ENCODE results near the gene PPP1R1A.
A peak's percentile ranks its signal among the peaks of the same experiment; 100 is the strongest.

PPP1R1A gene

GRCh38 chr12:54579258-54579657, 9.2 kb downstream of the PPP1R1A start:
- no peak overlapping the region for H3K27ac ChIP-seq
- H3K4me3 ChIP-seq, result no peak overlapping the region

- H3K4me3 ChIP-seq, result no peak overlapping the region
- H3K27ac ChIP-seq, result no peak overlapping the region
Observed at GRCh38 chr12:54578778-54579177, 9.7 kb downstream of the PPP1R1A start.

GRCh38 chr12:54572881-54573280, 15.6 kb downstream of the PPP1R1A start:
- no peak overlapping the region for H3K27ac ChIP-seq
- H3K4me3 ChIP-seq, result no peak overlapping the region

GRCh38 chr12:54571193-54572188, 17.0 kb downstream of the PPP1R1A start:
- Histone ChIP-seq H3K27ac (no peak overlapping the region), H3K4me3 (no peak overlapping the region)

- Histone ChIP-seq H3K27ac (no peak overlapping the region), H3K4me3 (no peak overlapping the region)
Observed at GRCh38 chr12:54569995-54570528, 18.4 kb downstream of the PPP1R1A start.

GRCh38 chr12:54569072-54569471, 19.4 kb downstream of the PPP1R1A start:
- Histone ChIP-seq H3K27ac (no peak overlapping the region), H3K4me3 (no peak overlapping the region)

- H3K27ac ChIP-seq, result no peak overlapping the region
Observed at GRCh38 chr12:54566792-54567191, 21.7 kb downstream of the PPP1R1A start.

GRCh38 chr12:54565986-54566544, 22.4 kb downstream of the PPP1R1A start:
- H3K4me3 ChIP-seq, result no peak overlapping the region
- no peak overlapping the region for H3K27ac ChIP-seq

More at GRCh38 chr12:54566792-54567191, 21.7 kb downstream of the PPP1R1A start:
- H3K4me3 ChIP-seq, result no peak overlapping the region

- H3K27ac ChIP-seq, result no peak overlapping the region
- H3K4me3 ChIP-seq, result no peak overlapping the region
Observed at GRCh38 chr12:54565310-54565985, 23.0 kb downstream of the PPP1R1A start.

GRCh38 chr12:54564768-54565167, 23.7 kb downstream of the PPP1R1A start:
- H3K4me3 ChIP-seq, result no peak overlapping the region
- no peak overlapping the region for H3K27ac ChIP-seq

- no peak overlapping the region for H3K4me3 ChIP-seq
- H3K27ac ChIP-seq, result no peak overlapping the region
Observed at GRCh38 chr12:54563787-54564186, 24.7 kb downstream of the PPP1R1A start.

- H3K4me3 ChIP-seq, result no peak overlapping the region
- H3K27ac ChIP-seq, result no peak overlapping the region
Observed at GRCh38 chr12:54562750-54563356, 25.6 kb downstream of the PPP1R1A start.

- peak overlapping the region in 6 of 7 experiments; percentile 15 to 38 (median 23) for H3K4me3 ChIP-seq
Observed at GRCh38 chr12:54561164-54561563, 27.3 kb downstream of the PPP1R1A start.

GRCh38 chr12:54560374-54560858, 28.0 kb downstream of the PPP1R1A start:
- H3K4me3 ChIP-seq, result peak overlapping the region; percentile 15 to 38 (median 20)
- peak overlapping the region in 20 of 21 experiments; percentile 19 to 77 (median 64) for H3K27ac ChIP-seq

More at GRCh38 chr12:54561164-54561563, 27.3 kb downstream of the PPP1R1A start:
- H3K27ac ChIP-seq, result peak overlapping the region in 16 of 21 experiments; percentile 30 to 77 (median 64)

GRCh38 chr12:54558759-54559158, 29.7 kb downstream of the PPP1R1A start:
- H3K27ac ChIP-seq, result no peak overlapping the region
- no peak overlapping the region for H3K4me3 ChIP-seq

GRCh38 chr12:54558311-54558710, 30.1 kb downstream of the PPP1R1A start:
- Histone ChIP-seq H3K27ac (no peak overlapping the region), H3K4me3 (no peak overlapping the region)

GRCh38 chr12:54555670-54556257, 32.7 kb downstream of the PPP1R1A start:
- H3K27ac ChIP-seq, result no peak overlapping the region

GRCh38 chr12:54549774-54550451, 38.5 kb downstream of the PPP1R1A start:
- Histone ChIP-seq H3K27ac (peak overlapping the region in 4 of 21 experiments; percentile 1 to 69 (median 24)), H3K4me3 (peak overlapping the region; percentile 27 to 43 (median 35))

More at GRCh38 chr12:54555670-54556257, 32.7 kb downstream of the PPP1R1A start:
- H3K4me3 ChIP-seq, result no peak overlapping the region
